ENCODE results near the gene TSPAN17.

DNA sequence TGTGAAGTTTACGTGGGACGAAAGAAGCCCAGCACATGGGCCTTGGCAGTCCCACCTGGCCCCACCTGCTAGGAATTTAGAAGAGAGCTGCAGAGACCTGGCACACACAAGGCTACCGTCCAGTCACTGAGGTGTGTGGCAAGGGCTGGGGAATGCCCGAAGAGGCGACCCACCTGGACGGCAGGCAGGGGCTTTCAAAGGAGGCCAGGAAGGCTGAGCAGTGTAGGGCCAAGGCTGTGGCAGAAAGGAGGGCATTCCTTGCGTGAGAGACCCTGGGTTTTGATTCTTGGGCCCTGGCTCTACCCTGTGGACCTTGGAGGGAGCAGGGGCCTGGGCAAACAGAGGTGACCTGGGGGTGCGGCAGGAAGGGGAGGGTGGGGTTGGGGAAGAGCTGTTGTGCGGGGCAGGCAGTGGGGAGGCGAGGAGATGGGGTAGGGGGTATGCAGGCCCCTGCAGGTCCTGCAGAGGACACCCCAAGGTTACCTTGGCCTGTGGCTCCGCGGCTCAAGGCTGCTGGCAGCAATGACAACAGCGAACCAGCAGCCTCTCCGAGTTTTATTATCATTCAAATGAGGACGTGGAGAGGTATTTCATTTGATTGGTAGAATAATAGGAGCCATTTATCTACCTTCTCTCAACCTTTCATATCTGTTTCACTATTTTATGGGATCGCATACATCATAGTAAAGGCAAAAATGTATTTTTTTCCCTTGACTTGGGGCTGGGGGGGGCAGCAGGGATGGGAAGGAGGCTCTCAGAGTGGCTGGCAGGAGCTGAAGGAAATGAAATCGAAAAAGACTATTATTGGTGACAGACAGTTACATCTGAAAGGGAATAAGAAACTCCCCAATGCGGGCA, 24.8 kb downstream of the TSPAN17 start:
- TF ChIP-seq POLR2A (IDR thresholded peaks at IDR 0.05; ENCODE audit: borderline replicate concordance, extremely low read depth, insufficient read depth, insufficient read length) (no peak), MAX (IDR thresholded peaks at IDR 0.05) (no peak), EZH2phosphoT487 (IDR thresholded peaks at IDR 0.05; ENCODE audit: borderline replicate concordance) (no peak)

Measured in HCT116 (cell line).